C4-2B (cell line): Measurements from ENCODE around the gene CD8A.

Source experiments
- ZFX ChIP-seq: fragments of 450-650 bp; IDR thresholded peaks from 2 replicates; pipeline ENCODE4 v1.6.1; 2017
- TF ChIP-seq, protein P1 (sequence below): fragments of 450-650 bp; conservative IDR thresholded peaks from 2 replicates; pipeline ENCODE4 v1.5.1; 2017; ENCODE audit warnings: mild to moderate bottlenecking

DNA sequence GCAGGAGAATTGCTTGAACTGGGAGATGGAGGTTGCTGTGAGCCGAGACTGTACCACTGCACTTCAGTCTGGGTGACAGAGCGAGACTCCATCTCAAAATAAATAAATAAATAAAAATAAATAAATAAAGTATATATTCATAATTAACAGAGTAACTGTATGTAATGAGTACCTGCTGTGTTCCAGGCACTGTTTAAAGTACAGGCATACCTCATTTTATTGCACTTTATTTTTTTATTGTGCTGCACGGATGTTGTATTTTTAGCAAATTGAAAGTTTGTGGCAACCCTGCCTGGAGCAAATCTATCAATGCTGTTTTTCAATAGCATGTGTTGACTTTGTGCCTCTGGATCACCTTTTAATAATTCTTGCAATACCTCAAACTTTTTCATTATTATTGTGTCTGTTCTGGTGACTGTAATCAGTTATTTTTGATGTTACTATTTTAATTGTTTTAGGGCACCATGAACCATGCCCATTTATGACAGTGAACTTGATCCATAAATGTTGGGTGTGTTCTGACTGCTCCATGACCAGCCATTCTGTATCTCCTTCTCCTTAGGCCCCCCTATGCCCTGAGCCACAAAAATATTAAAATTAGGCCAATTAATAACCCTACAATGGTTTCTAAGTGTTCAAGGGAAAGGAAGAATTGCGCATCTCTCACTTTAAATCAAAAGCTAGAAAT is 27.5 kb upstream of the CD8A start:
- TF ChIP-seq, protein P1, sequence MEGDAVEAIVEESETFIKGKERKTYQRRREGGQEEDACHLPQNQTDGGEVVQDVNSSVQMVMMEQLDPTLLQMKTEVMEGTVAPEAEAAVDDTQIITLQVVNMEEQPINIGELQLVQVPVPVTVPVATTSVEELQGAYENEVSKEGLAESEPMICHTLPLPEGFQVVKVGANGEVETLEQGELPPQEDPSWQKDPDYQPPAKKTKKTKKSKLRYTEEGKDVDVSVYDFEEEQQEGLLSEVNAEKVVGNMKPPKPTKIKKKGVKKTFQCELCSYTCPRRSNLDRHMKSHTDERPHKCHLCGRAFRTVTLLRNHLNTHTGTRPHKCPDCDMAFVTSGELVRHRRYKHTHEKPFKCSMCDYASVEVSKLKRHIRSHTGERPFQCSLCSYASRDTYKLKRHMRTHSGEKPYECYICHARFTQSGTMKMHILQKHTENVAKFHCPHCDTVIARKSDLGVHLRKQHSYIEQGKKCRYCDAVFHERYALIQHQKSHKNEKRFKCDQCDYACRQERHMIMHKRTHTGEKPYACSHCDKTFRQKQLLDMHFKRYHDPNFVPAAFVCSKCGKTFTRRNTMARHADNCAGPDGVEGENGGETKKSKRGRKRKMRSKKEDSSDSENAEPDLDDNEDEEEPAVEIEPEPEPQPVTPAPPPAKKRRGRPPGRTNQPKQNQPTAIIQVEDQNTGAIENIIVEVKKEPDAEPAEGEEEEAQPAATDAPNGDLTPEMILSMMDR = no peak
- TF ChIP-seq ZFX = no peak
